Nephron (organoid): Measurements from ENCODE around the gene NOS3.

Experiments
- H3K27ac Mint-ChIP-seq, 3 experiments: 2 replicates each; pipeline ENCODE4 v1.8.0; 2020; ENCODE audit warnings: mixed read lengths in 3 of 3, mild to moderate bottlenecking in 2 of 3, moderate library complexity in 1 of 3
- H3K27me3 Mint-ChIP-seq: 2 replicates; pipeline ENCODE4 v1.8.0; 2021; ENCODE audit warnings: low read depth, mild to moderate bottlenecking, moderate library complexity, mixed read lengths
- H3K36me3 Mint-ChIP-seq: 2 replicates; pipeline ENCODE4 v1.8.0; 2020; ENCODE audit warnings: low read depth, mixed read lengths
- H3K4me1 Mint-ChIP-seq: 2 replicates; pipeline ENCODE4 v1.8.0; 2020; ENCODE audit warnings: mixed read lengths
- H3K4me3 Mint-ChIP-seq, 3 experiments: 2 replicates each; pipeline ENCODE4 v1.8.0; 2020; ENCODE audit warnings: mild to moderate bottlenecking in 3 of 3, mixed read lengths in 3 of 3, moderate library complexity in 2 of 3
- H3K9me3 Mint-ChIP-seq: 2 replicates; pipeline ENCODE4 v1.8.0; 2020; ENCODE audit warnings: mixed read lengths
- CTCF ChIP-seq, 3 experiments: fragments of 200-600 bp; sonication (generic); IDR thresholded peaks; one replicate each; pipeline ENCODE4 v1.5.0; 2021; ENCODE audit warnings: antibody characterized with exemption in 3 of 3; ENCODE audit not compliant: unreplicated experiment in 3 of 3

The NOS3 gene

GRCh38 chr7:150962553-150963399 is 28.0 kb upstream of the NOS3 start:
- peaks cover 5% of the 10 kb centered on the region for H3K27me3 Mint-ChIP-seq
- TF ChIP-seq CTCF (IDR thresholded peaks at IDR 0.05; ENCODE audit: unreplicated experiment in 3 of 3): peak; percentile 93 to 97 (median 94)
- H3K9me3 Mint-ChIP-seq: no peaks in the 10 kb centered on the region
- H3K36me3 Mint-ChIP-seq: no peaks in the 10 kb centered on the region
- peak overlapping the region; percentile 30 to 58 (median 49) for H3K4me3 Mint-ChIP-seq
- peak overlapping the region; percentile 94 to 97 (median 96) for H3K27ac Mint-ChIP-seq
- H3K4me1 Mint-ChIP-seq: peaks cover 63% of the 10 kb centered on the region

DNA sequence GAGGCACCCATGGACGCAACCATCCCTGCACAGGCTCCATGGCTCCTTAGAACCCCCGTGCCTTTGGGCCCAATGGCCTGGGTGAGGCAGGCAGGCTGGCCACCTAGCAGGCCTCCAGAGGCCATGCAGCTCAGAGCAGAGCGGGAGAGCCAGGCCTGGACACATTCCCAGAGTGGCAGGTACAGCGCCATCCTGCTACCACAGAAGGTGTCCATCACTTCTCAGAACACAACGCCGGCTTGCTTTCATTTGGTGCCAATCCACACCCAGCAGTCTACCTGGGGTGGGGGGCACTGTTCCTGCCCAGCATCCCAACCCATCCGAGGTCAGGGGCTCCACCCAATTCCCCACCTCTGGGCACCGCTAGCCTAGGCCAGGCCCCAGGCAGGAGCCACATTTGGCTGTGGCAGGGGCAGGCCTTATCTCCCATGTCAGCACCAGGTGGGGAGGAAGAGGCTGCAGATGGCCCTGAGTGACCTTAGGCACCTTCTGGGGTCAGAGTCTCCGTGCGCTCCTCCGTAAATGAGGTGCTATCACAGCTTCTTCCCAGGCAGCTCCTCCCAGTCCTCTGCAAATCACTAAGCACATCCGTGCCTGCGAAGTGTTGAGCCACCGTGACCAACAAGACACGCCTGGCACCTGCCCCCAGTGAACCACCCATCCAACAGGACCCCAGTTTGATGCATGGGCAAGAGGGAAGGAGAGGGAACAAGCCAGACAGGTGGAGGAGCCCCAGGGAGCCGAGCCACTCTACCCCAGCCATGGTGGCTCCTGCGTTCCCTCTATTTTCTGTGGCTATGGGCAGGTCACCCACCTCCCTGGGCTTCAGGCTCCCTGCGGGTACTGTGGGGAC is 26.9 kb upstream of the NOS3 start:
- H3K27me3 Mint-ChIP-seq: peaks cover 5% of the 10 kb centered on the region
- H3K4me1 Mint-ChIP-seq: peaks cover 73% of the 10 kb centered on the region
- H3K36me3 Mint-ChIP-seq: no peaks in the 10 kb centered on the region
- H3K4me3 Mint-ChIP-seq: no peak overlapping the region
- TF ChIP-seq CTCF (IDR thresholded peaks at IDR 0.05; ENCODE audit: unreplicated experiment in 3 of 3): no peak
- H3K9me3 Mint-ChIP-seq: no peaks in the 10 kb centered on the region
- no peak overlapping the region for H3K27ac Mint-ChIP-seq

GRCh38 chr7:150964593-150965111 is 26.2 kb upstream of the NOS3 start:
- no peaks in the 10 kb centered on the region for H3K9me3 Mint-ChIP-seq
- TF ChIP-seq CTCF (IDR thresholded peaks at IDR 0.05; ENCODE audit: unreplicated experiment in 3 of 3): no peak
- H3K36me3 Mint-ChIP-seq: no peaks in the 10 kb centered on the region
- H3K4me3 Mint-ChIP-seq: peak overlapping the region in 1 of 3 experiments; percentile 27
- peaks cover 77% of the 10 kb centered on the region for H3K4me1 Mint-ChIP-seq
- peaks cover 5% of the 10 kb centered on the region for H3K27me3 Mint-ChIP-seq
- peak overlapping the region; percentile 22 to 74 (median 54) for H3K27ac Mint-ChIP-seq

- Mint-ChIP-seq H3K27ac (peak overlapping the region in 2 of 3 experiments; percentile 54 to 74), H3K4me1 (peaks cover 77% of the 10 kb centered on the region), H3K36me3 (no peaks in the 10 kb centered on the region), H3K9me3 (no peaks in the 10 kb centered on the region), H3K4me3 (no peak overlapping the region), H3K27me3 (peaks cover 8% of the 10 kb centered on the region)
- TF ChIP-seq CTCF (IDR thresholded peaks at IDR 0.05; ENCODE audit: unreplicated experiment in 3 of 3): no peak
Observed at GRCh38 chr7:150965273-150965830, 25.5 kb upstream of the NOS3 start.

- Mint-ChIP-seq H3K4me3 (no peak overlapping the region), H3K4me1 (peaks cover 78% of the 10 kb centered on the region), H3K36me3 (no peaks in the 10 kb centered on the region), H3K27ac (peak overlapping the region in 1 of 3 experiments; percentile 42), H3K27me3 (peaks cover 10% of the 10 kb centered on the region), H3K9me3 (no peaks in the 10 kb centered on the region)
- peak in 2 of 3 experiments; percentile 20 to 34 for TF ChIP-seq CTCF (IDR thresholded peaks at IDR 0.05; ENCODE audit: unreplicated experiment in 3 of 3)
Observed at GRCh38 chr7:150966002-150966401, 24.8 kb upstream of the NOS3 start.
